IMR-90 (cell line): ENCODE data around the gene SMIM43. TPM values are rescaled to one million over a fixed set of nuclear protein-coding genes. Genes with fewer than 3 reads are reported as not detected.
A peak's percentile ranks its signal among the peaks of the same experiment; 100 is the strongest.

ENCODE experiments used
- ATAC-seq: fragments of 200-7000 bp; cut with Tn5 transposase; 2 replicates; pipeline ENCODE4 v1.9.1; 2020; ENCODE audit warnings: low read depth, mild to moderate bottlenecking, moderate library complexity
- BruUV-seq: library from RNA; stranded (reverse); fragments of 400-500 nt; replicated peaks from 2 replicates; lab custom pipeline; 2021; lab: Mats Ljungman, UMichigan
- CTCF ChIA-PET: fragments of 300-600 bp; formaldehyde crosslinking; extraction: SDS; loops from one replicate; lab custom pipeline; 2021; ENCODE audit warnings: antibody characterized with exemption; lab: Yijun Ruan, JAX
- POLR2A ChIA-PET: fragments of 300-600 bp; sonication (Branson Sonifier 250); formaldehyde crosslinking; loops from one replicate; lab custom pipeline; 2022; ENCODE audit warnings: antibody characterized with exemption; ENCODE audit not compliant: unreplicated experiment; lab: Charles Lee
- DNase-seq: peaks from one replicate; pipeline ENCODE4 v3.0.0; 2013
- H2AFZ ChIP-seq: replicated peaks from 2 replicates; pipeline ENCODE3; 2013; ENCODE audit warnings: low read length, mild to moderate bottlenecking; ENCODE audit not compliant: poor library complexity
- H2AK5ac ChIP-seq: 2 replicates; pipeline ENCODE4 v1.6.1; 2013; ENCODE audit warnings: low read depth, low read length, inconsistent platforms
- H2AK9ac ChIP-seq: replicated peaks from 2 replicates; pipeline ENCODE3; 2013; ENCODE audit warnings: mild to moderate bottlenecking, low read depth, low read length, moderate library complexity; ENCODE audit not compliant: poor library complexity
- H2BK120ac ChIP-seq: 2 replicates; pipeline ENCODE4 v1.6.1; 2013; ENCODE audit warnings: low read depth, low read length, inconsistent platforms
- H2BK15ac ChIP-seq: 3 replicates; pipeline ENCODE4 v1.6.1; 2013; ENCODE audit warnings: low read depth, low read length, inconsistent platforms
- H2BK20ac ChIP-seq: 2 replicates; pipeline ENCODE4 v1.6.1; 2013; ENCODE audit warnings: low read depth, mild to moderate bottlenecking, inconsistent platforms, low read length, moderate library complexity
- H2BK5ac ChIP-seq: 2 replicates; pipeline ENCODE4 v1.6.1; 2013; ENCODE audit warnings: mild to moderate bottlenecking, low read depth, low read length, inconsistent platforms; ENCODE audit not compliant: poor library complexity, severe bottlenecking
- H3K14ac ChIP-seq: replicated peaks from 2 replicates; pipeline ENCODE4 v1.6.1; 2013; ENCODE audit warnings: low read depth, low read length, inconsistent platforms
- H3K18ac ChIP-seq: 2 replicates; pipeline ENCODE4 v1.6.1; 2013; ENCODE audit warnings: low read depth, low read length, control low read depth
- H3K23ac ChIP-seq: 2 replicates; pipeline ENCODE4 v1.6.1; 2013; ENCODE audit warnings: low read depth, low read length, inconsistent platforms
- H3K27ac ChIP-seq: 2 replicates; pipeline ENCODE4 v1.5.1; 2013; ENCODE audit warnings: mild to moderate bottlenecking, control low read depth, low read length; ENCODE audit not compliant: insufficient read depth
- H3K27me3 ChIP-seq: 2 replicates; pipeline ENCODE4 v1.6.1; 2013; ENCODE audit warnings: low read length; ENCODE audit not compliant: control insufficient read depth, insufficient read depth
- H3K36me3 ChIP-seq: 2 replicates; pipeline ENCODE4 v1.6.1; 2013; ENCODE audit warnings: low read length, mixed read lengths; ENCODE audit not compliant: control insufficient read depth, insufficient read depth
- H3K4ac ChIP-seq: 2 replicates; pipeline ENCODE4 v1.6.1; 2013; ENCODE audit warnings: low read depth, low read length, inconsistent platforms
- H3K4me1 ChIP-seq: 2 replicates; pipeline ENCODE4 v1.6.1; 2013; ENCODE audit warnings: low read length, mixed read lengths; ENCODE audit not compliant: control insufficient read depth, insufficient read depth
- H3K4me2 ChIP-seq: 2 replicates; pipeline ENCODE4 v1.6.1; 2013; ENCODE audit warnings: low read depth, mild to moderate bottlenecking, control low read depth, low read length, moderate library complexity
- H3K4me3 ChIP-seq: 2 replicates; pipeline ENCODE4 v1.5.1; 2013; ENCODE audit warnings: low read depth, mild to moderate bottlenecking, control low read depth, low read length, moderate library complexity; ENCODE audit not compliant: insufficient read depth
- H3K56ac ChIP-seq: 2 replicates; pipeline ENCODE4 v1.6.1; 2013; ENCODE audit warnings: low read length, inconsistent platforms; ENCODE audit not compliant: insufficient read depth; ENCODE audit errors: extremely low read depth
- H3K79me1 ChIP-seq, 2 experiments: 2 replicates each; pipeline ENCODE4 v1.6.1; 2013; ENCODE audit warnings: low read length in 2 of 2, inconsistent platforms in 1 of 2, low read depth in 1 of 2
- H3K9ac ChIP-seq: 2 replicates; pipeline ENCODE4 v1.6.1; 2013; ENCODE audit warnings: low read depth, low read length, control low read depth
- H3K9me1 ChIP-seq: 2 replicates; pipeline ENCODE4 v1.6.1; 2013; ENCODE audit warnings: low read length, inconsistent platforms; ENCODE audit not compliant: insufficient read depth
- H3K9me3 ChIP-seq: 2 replicates; pipeline ENCODE4 v1.6.1; 2013; ENCODE audit warnings: low read length; ENCODE audit not compliant: control insufficient read depth, insufficient read depth
- H4K20me1 ChIP-seq: 2 replicates; pipeline ENCODE4 v1.6.1; 2013; ENCODE audit warnings: low read length, inconsistent platforms; ENCODE audit not compliant: insufficient read depth
- H4K5ac ChIP-seq: 2 replicates; pipeline ENCODE4 v1.6.1; 2013; ENCODE audit warnings: mild to moderate bottlenecking, low read depth, low read length, control low read depth
- H4K8ac ChIP-seq, 2 experiments: 2 replicates each; pipeline ENCODE4 v1.6.1; 2013; ENCODE audit warnings: low read depth in 2 of 2, low read length in 2 of 2, control low read depth in 1 of 2, inconsistent platforms in 1 of 2
- H4K91ac ChIP-seq: 2 replicates; pipeline ENCODE4 v1.6.1; 2013; ENCODE audit warnings: low read depth, low read length, inconsistent platforms; ENCODE audit not compliant: insufficient read depth
- BHLHE40 ChIP-seq: fragments of 150-350 bp; IDR thresholded peaks from 2 replicates; pipeline ENCODE4 v1.6.1; 2016; ENCODE audit warnings: mild to moderate bottlenecking, low read depth, low read length
- CEBPB ChIP-seq: IDR thresholded peaks from 2 replicates; pipeline ENCODE4 v1.6.1; 2012; ENCODE audit warnings: low read depth, low read length, improper control_type of control experiment
- ELK1 ChIP-seq: fragments of 150-350 bp; IDR thresholded peaks from 2 replicates; pipeline ENCODE4 v1.6.1; 2016; ENCODE audit warnings: low read depth, mild to moderate bottlenecking, low read length, moderate library complexity, borderline replicate concordance
- FOS ChIP-seq: fragments of 150-350 bp; IDR thresholded peaks from 2 replicates; pipeline ENCODE4 v1.6.1; 2016; ENCODE audit warnings: low read depth, low read length
- NFE2L2 ChIP-seq: fragments of 150-350 bp; IDR thresholded peaks from 2 replicates; pipeline ENCODE4 v1.6.1; 2016; ENCODE audit warnings: low read depth, mild to moderate bottlenecking, low read length
- RCOR1 ChIP-seq: IDR thresholded peaks from 2 replicates; pipeline ENCODE4 v1.6.1; 2012; ENCODE audit warnings: mild to moderate bottlenecking, low read length, improper control_type of control experiment; ENCODE audit not compliant: insufficient replicate concordance
- WGBS, 2 experiments: methylation state at CpG; one replicate each; pipeline versions ENCODE4 v1.1.5 to v1.1.7; 2013; ENCODE audit warnings: missing lambda C conversion rate in 2 of 2; ENCODE audit not compliant: insufficient read length in 1 of 2; ENCODE audit errors: extremely low coverage in 2 of 2; 5-methylcytosine and 5-hydroxymethylcytosine counted together
- dilution Hi-C: fragments of 300-500 bp; cut with HindIII; formaldehyde crosslinking; loops from one replicate; pipeline ENCODE4 v1.14.3; 2018; ENCODE audit warnings: low sequenced_read_pairs; ENCODE audit not compliant: unreplicated experiment
- in situ Hi-C: fragments of 300-500 bp; cut with MboI; formaldehyde crosslinking; loops from 3 replicates; pipeline ENCODE4 v1.14.3; 2019; ENCODE audit warnings: low sequenced_read_pairs, inconsistent platforms, mixed read lengths
- intact Hi-C: fragments of 100-400 bp; cut with micrococcal nuclease; formaldehyde crosslinking; loops from 2 replicates; pipeline ENCODE4 v1.10.0; 2022
- polyA plus RNA-seq, 3 experiments: library from polyadenylated mRNA; depleted of rRNA; stranded (reverse); fragments of >200 nt; gene quantifications; 2 replicates each; pipeline ENCODE4 v1.2.3, GENCODE V29; 2012; ENCODE audit warnings: low replicate concordance in 1 of 3
- total RNA-seq: library from RNA; depleted of rRNA; stranded (reverse); fragments of >200 nt; gene quantifications from 2 replicates; pipeline ENCODE4 v1.2.3, GENCODE V29; 2012

SMIM43 gene
- total and polyA plus RNA-seq, 2 of the 4 experiments (the other 2 are of a cell fraction) = 1.4 to 2.8 TPM

GRCh38 chr4:121742794-121743193, 22.2 kb downstream of the SMIM43 start:
- H4K5ac ChIP-seq = peak overlapping the region; percentile 55; the same call in 1 of the 2 replicates
- no peak overlapping the region for H4K8ac ChIP-seq
- no peak overlapping the region for H3K14ac ChIP-seq
- intact Hi-C loops = no loop called here
- H4K91ac ChIP-seq = 0 out of 2 replicates have a peak overlapping the region, but pooled peaks have one; percentile 47
- dilution Hi-C loops = no loop called here
- H2AK5ac ChIP-seq = peak overlapping the region; percentile 7; the same call in 1 of the 2 replicates
- POLR2A ChIA-PET = no interaction called here
- WGBS, 2 experiments = 40% methylated on average over 1 of the region's 3 CpGs; no CpG with 5 or more reads in 1 of the 2 experiments
- no peak overlapping the region for H3K4me2 ChIP-seq
- H2BK5ac ChIP-seq = no peak overlapping the region
- CTCF ChIA-PET = interaction anchor here (0.9 kb wide), 1 partner anchor 9 kb away, joined by 3 read pairs; no protein-coding TSS in a partner anchor
- no peaks in the 10 kb centered on the region for H3K9me3 ChIP-seq
- no peak overlapping the region for H3K9ac ChIP-seq
- H2BK20ac ChIP-seq = 0 out of 2 replicates have a peak overlapping the region, but pooled peaks have one; percentile 34
- in situ Hi-C loops = loop anchor here (25.0 kb wide), 1 partner anchor 555 kb away; no protein-coding TSS in a partner anchor
- H3K18ac ChIP-seq = peak overlapping the region; percentile 77
- H4K20me1 ChIP-seq = no peaks in the 10 kb centered on the region
- no peak for TF ChIP-seq CEBPB
- TF ChIP-seq RCOR1 = no peak
- TF ChIP-seq BHLHE40 = no peak
- TF ChIP-seq FOS = no peak
- TF ChIP-seq NFE2L2 = no peak
- no peak for TF ChIP-seq ELK1
- H3K23ac ChIP-seq = no peak overlapping the region
- H3K4me3 ChIP-seq = no peak overlapping the region
- no TSS peak for BruUV-seq
- no peaks in the 10 kb centered on the region for H3K27me3 ChIP-seq
- H3K79me1 ChIP-seq = no peaks in the 10 kb centered on the region
- H2AK9ac ChIP-seq = no peak overlapping the region
- peak overlapping the region; percentile 62; the same call in 2 of the 3 replicates for H2BK15ac ChIP-seq
- no peak for DNase-seq
- H3K36me3 ChIP-seq = no peaks in the 10 kb centered on the region
- H3K4me1 ChIP-seq = peaks cover 13% of the 10 kb centered on the region
- H2BK120ac ChIP-seq = peak overlapping the region; percentile 34; the same call in 1 of the 2 replicates
- no peak overlapping the region for H2AFZ ChIP-seq
- H3K56ac ChIP-seq = no peak overlapping the region
- no peaks in the 10 kb centered on the region; the same call in 1 of the 2 replicates for H3K9me1 ChIP-seq
- peak overlapping the region; percentile 44; the same call in 1 of the 2 replicates for H3K4ac ChIP-seq
- no peak overlapping the region for H3K27ac ChIP-seq
- ATAC-seq = no peak
